Peyer's patch (tissue), 4 donors: Measurements from ENCODE around the gene MICAL3. TPM values are rescaled to one million over a fixed set of nuclear protein-coding genes. Genes with fewer than 3 reads are reported as not detected.
"Not testable (repeated sequence)": the region's sequence is repeated elsewhere in the genome, so short reads cannot be mapped to it uniquely, and the experiment has no call there.

Experiments
- DNase-seq, 3 donors: peaks; one replicate each; pipeline ENCODE4 v3.0.0-alpha.2; 2017 to 2019
- H3K27ac ChIP-seq, 4 donors: fragments of 200-600 bp; sonication (generic); one replicate each; pipeline ENCODE4 v1.5.1; 2016 to 2019
- H3K27me3 ChIP-seq, 2 donors: fragments of 200-600 bp; sonication (generic); one replicate each; pipeline ENCODE4 v1.5.1; 2019
- H3K36me3 ChIP-seq, 3 donors: fragments of 200-600 bp; sonication (generic); one replicate each; pipeline ENCODE4 v1.5.1; 2016 to 2019
- H3K4me1 ChIP-seq, 4 donors: fragments of 200-600 bp; sonication (generic); one replicate each; pipeline ENCODE4 v1.5.1; 2016 to 2019
- H3K4me3 ChIP-seq, 4 donors: fragments of 200-600 bp; sonication (generic); 1 replicate in 3 of 4; 2 replicates in 1 of 4; pipeline ENCODE4 v1.5.1; 2016 to 2019; ENCODE audit warnings: mild to moderate bottlenecking in 1 of 4
- H3K9me3 ChIP-seq, 4 donors: fragments of 200-600 bp; sonication (generic); one replicate each; pipeline ENCODE4 v1.5.1; 2016 to 2019; ENCODE audit warnings: mild to moderate bottlenecking in 1 of 4
- POLR2A ChIP-seq, 2 donors: fragments of 450-650 bp; IDR thresholded peaks; one replicate each; pipeline ENCODE4 v1.5.1; 2017; ENCODE audit warnings: antibody characterized with exemption in 2 of 2, mild to moderate bottlenecking in 2 of 2, moderate library complexity in 2 of 2
- total RNA-seq, 4 donors: library from RNA; depleted of rRNA; stranded (reverse); fragments of >200 nt; gene quantifications; one replicate each; pipeline ENCODE4 v1.1.0, GENCODE V29; 2016
- TF ChIP-seq, protein P1 (sequence below), 6 experiments: fragments of 450-650 bp in 4 of 6; fragments of 200-600 bp in 2 of 6; sonication (generic) in 1 of 6; IDR thresholded peaks; one replicate each; pipeline ENCODE4 v1.5.1; 2017 to 2019; ENCODE audit warnings: antibody characterized with exemption in 6 of 6, mild to moderate bottlenecking in 3 of 6, moderate library complexity in 1 of 6

MICAL3 gene
- total RNA-seq, 4 donors from 2014 or later: 68.5 to 99.1 (median 88.7) TPM

DNA sequence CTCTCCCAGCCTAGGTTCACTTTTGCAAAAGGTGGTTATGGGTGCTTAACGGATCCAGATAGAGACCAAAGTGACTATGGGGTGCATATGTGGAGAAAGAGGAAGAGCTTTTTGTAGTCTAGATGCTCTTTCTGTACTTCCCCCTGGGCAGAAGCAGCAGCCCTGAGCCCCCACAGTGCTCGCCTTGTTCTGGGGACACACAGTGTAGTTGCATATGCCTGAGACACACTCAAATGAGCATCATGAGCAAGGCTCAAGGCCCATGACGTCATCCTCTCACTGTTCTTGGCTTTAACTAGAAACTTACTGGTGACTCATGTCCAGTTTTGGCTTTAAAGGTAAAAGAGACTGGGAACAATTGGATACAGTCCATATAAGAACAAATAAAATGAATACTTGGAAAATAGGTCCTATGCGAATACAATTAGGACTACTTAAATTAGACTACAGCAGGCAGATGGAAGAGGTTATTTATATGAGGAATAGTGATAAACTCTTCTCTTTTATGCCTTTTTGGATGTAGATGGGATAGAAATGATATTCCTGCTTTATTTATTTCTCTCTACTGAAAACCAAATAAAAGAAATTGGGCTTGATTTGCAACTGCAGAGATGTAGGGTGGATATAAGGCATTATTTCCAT is 33.3 kb upstream of the MICAL3 start:
- Histone ChIP-seq H3K27me3 (no peaks in the 10 kb centered on the region), H3K27ac (peak overlapping the region; percentile 80 to 86 (median 84)), H3K4me1 (peaks cover 0 to 40% (median 14%) of the 10 kb centered on the region in 4 donors), H3K36me3 (no peaks in the 10 kb centered on the region), H3K9me3 (no peaks in the 10 kb centered on the region), H3K4me3 (no peak overlapping the region)
- DNase-seq: peak in 2 of 3 donors; percentile 90 to 93
- no peak for TF ChIP-seq POLR2A (IDR thresholded peaks at IDR 0.05)
- TF ChIP-seq, protein P1, sequence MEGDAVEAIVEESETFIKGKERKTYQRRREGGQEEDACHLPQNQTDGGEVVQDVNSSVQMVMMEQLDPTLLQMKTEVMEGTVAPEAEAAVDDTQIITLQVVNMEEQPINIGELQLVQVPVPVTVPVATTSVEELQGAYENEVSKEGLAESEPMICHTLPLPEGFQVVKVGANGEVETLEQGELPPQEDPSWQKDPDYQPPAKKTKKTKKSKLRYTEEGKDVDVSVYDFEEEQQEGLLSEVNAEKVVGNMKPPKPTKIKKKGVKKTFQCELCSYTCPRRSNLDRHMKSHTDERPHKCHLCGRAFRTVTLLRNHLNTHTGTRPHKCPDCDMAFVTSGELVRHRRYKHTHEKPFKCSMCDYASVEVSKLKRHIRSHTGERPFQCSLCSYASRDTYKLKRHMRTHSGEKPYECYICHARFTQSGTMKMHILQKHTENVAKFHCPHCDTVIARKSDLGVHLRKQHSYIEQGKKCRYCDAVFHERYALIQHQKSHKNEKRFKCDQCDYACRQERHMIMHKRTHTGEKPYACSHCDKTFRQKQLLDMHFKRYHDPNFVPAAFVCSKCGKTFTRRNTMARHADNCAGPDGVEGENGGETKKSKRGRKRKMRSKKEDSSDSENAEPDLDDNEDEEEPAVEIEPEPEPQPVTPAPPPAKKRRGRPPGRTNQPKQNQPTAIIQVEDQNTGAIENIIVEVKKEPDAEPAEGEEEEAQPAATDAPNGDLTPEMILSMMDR (IDR thresholded peaks at IDR 0.05): no peak

DNA sequence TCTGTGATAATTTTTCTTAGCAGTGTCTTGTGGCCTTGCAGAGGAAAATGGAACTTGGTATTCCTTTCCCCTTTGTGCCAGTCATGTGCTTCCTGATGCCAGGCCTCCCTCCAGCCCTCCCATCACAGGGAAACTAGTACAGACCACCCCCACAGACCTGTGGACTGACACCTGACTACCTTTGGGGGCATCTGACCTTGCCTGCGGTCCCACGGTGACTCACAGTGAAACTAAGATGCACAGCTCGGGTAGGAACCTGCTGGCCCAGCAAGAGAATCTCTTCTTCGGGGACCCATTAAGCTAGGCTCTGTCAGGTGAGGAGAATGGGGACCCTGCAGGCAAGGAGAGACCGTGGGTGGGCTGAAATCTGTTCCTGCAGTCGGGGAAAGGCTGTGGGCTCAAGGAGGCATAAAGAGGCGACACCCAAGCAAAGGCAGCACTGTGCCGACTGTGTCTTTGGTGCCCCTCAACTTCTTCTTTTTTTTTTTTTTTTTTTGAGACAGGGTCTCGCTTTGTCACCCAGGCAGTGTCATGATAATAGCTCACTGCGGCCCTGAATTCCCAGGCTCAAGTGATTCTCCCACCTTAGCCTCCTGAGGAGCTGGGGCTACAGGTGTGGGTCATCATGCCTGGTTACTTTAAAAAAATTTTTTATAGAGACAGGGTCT is 32.6 kb upstream of the MICAL3 start:
- peaks cover 0 to 33% (median 13%) of the 10 kb centered on the region in 4 donors for H3K4me1 ChIP-seq
- peak; percentile 39 to 86 (median 83) for DNase-seq
- H3K36me3 ChIP-seq: no peaks in the 10 kb centered on the region
- TF ChIP-seq, protein P1 (IDR thresholded peaks at IDR 0.05): no peak
- no peaks in the 10 kb centered on the region for H3K27me3 ChIP-seq
- peak overlapping the region in 1 of 4 donors; percentile 9 for H3K4me3 ChIP-seq
- H3K9me3 ChIP-seq: no peaks in the 10 kb centered on the region
- peak overlapping the region; percentile 80 to 86 (median 84) for H3K27ac ChIP-seq

DNA sequence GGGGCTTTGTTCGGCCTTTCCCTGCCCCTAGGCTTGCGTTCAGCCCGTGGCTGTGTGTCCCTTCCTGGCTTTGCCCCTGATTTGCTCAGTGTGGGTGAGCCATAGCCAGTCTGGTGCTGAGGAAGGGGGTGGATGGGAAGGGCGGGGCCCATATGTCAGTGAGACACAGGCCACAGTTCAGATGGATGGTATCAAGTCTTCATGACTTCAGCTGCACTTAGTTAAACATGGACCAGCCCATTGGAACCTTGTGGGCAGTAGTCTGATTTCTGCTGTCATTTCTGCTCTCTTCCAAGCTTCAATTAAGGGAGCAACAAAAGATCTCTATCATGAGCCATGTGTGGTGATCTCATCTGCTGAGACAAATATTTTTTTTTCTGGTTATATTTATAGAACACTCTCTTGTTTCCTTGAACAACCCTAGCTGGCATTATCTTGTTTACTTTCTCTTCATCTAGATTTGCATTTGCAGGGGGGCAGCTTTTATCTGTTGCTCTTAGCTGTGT is 31.9 kb upstream of the MICAL3 start:
- H3K9me3 ChIP-seq: no peaks in the 10 kb centered on the region
- peaks cover 0 to 27% (median 11%) of the 10 kb centered on the region in 4 donors for H3K4me1 ChIP-seq
- DNase-seq: peak; percentile 48 to 84 (median 77)
- TF ChIP-seq, protein P1 (IDR thresholded peaks at IDR 0.05): no peak
- TF ChIP-seq POLR2A (IDR thresholded peaks at IDR 0.05): no peak
- H3K27ac ChIP-seq: peak overlapping the region; percentile 80 to 86 (median 84)
- H3K4me3 ChIP-seq: no peak overlapping the region
- H3K27me3 ChIP-seq: no peaks in the 10 kb centered on the region
- no peaks in the 10 kb centered on the region for H3K36me3 ChIP-seq

DNA sequence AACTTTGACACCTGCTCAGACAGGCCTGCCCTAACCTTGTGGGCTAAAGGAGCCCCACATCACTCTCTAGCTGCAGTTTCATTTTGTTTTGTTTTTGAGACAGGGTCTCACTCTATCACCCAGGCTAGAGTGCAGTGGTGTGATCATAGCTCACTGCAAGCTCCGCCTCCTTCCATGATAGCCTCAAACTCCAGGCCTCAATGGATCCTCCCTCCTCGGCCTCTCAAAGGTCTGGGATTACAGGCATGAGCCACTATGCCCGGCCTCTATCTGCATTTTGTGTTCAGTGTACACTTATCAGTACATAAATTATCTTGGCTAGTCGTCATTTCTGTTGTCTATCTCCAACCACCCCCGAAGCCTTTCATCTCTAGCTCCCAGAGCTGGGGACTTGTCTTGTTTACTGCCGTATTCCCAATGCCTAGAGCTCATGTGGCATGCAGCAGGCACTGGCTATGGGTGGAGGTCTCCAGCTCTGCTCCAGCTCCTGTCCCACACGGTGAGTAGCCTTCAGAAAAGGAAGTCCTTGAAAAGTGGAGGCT is 31.3 kb upstream of the MICAL3 start:
- DNase-seq: no peak
- Histone ChIP-seq H3K4me1 (peaks cover 0 to 22% (median 11%) of the 10 kb centered on the region in 4 donors), H3K36me3 (no peaks in the 10 kb centered on the region), H3K4me3 (no peak overlapping the region), H3K27me3 (no peaks in the 10 kb centered on the region), H3K9me3 (no peaks in the 10 kb centered on the region), H3K27ac (peak overlapping the region; percentile 80 to 86 (median 84))
- TF ChIP-seq, protein P1 (IDR thresholded peaks at IDR 0.05): no peak
- TF ChIP-seq POLR2A (IDR thresholded peaks at IDR 0.05): no peak

DNA sequence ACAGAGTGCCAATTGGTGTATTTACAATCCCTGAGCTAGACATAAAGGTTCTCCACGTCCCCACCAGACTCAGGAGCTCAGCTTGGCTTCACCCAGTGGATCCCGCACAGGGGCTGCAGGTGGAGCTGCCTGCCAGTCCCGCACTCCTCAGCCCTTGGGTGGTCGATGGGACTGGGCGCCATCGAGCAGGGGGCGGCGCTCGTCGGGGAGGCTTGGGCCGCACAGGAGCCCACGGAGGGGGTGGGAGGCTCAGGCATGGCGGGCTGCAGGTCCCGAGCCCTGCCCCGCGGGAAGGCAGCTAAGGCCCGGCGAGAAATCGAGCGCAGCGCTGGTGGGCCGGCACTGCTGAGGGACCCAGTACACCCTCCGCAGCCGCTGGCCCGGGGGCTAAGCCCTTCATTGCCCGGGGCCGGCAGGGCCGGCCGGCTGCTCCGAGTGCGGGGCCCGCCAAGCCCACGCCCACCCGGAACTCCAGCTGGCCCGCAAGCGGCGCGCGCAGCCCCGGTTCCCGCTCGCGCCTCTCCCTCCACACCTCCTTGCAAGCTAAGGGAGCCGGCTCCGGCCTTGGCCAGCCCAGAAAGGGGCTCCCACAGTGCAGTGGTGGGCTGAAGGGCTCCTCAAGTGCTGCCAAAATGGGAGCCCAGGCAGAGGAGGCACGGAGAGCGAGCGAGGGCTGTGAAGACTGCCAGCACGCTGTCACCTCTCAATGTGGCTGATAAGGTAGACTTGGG is 29.0 kb upstream of the MICAL3 start:
- not testable (repeated sequence) for H3K36me3 ChIP-seq, H3K4me3 ChIP-seq, H3K27me3 ChIP-seq, DNase-seq, H3K9me3 ChIP-seq, H3K27ac ChIP-seq
- peaks cover 0 to 21% (median 11%) of the 10 kb centered on the region in 4 donors for H3K4me1 ChIP-seq

DNA sequence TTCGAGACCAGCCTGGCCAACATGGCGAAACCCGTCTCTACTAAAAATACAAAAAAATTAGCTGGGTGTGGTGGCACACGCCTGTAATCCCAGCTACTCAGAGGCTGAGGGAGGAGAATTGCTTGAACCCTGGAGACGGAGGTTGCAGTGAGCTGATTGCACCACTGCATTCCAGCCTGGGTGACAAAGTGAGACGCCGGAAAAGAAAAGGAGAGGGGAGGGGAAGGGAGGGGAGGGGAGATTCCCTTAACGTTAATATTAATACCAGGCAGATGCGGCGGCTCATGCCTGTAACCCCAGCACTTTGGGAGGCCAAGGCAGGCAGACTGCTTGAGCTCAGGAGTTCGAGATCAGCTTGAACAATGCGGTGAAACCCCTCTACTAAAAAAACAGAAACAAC is 26.8 kb upstream of the MICAL3 start:
- H3K4me1 ChIP-seq, H3K36me3 ChIP-seq, H3K4me3 ChIP-seq, H3K27ac ChIP-seq, H3K27me3 ChIP-seq, H3K9me3 ChIP-seq, DNase-seq: not testable (repeated sequence)
